ENCODE measurements around the gene ETF1.

ETF1 gene

DNA sequence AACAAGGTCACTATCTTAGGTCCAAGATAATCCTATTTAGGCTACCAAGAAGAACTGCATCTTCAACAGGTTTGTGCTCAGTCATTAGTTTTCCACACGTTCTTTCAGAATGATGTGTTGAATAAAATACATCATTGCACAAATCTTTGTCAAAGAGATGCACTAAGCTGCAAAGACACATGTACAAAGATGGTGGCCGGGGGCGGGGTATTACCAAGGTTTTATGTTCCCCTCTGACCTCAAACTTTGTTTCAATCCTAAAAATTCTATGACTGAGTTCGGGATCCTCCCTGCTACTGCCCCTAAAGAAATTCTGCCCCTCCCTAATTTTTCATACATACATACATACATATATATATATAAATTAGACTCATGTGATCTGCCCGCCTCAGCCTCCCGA lies 17.9 kb upstream of the ETF1 start:
- DNase-seq: no peak

DNA sequence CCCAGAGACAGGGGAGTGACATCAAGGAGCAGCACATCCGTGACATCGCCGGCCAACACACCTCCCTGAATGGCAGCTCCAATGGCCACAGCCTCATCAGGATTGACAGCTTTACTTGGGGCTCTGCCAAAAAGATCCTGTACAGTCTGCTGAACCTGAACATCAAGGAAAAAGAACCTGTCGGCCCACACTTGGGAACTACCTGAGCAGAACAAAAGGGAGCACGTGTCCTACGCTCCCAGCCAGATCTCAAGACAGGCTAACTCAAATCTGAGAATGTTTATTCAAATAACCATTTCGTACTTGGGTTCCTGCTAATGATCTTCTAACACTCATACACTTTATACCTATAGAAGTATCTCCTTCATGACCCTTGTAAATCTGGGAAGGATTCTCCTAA lies 16.9 kb upstream of the ETF1 start:
- DNase-seq: no peak

DNA sequence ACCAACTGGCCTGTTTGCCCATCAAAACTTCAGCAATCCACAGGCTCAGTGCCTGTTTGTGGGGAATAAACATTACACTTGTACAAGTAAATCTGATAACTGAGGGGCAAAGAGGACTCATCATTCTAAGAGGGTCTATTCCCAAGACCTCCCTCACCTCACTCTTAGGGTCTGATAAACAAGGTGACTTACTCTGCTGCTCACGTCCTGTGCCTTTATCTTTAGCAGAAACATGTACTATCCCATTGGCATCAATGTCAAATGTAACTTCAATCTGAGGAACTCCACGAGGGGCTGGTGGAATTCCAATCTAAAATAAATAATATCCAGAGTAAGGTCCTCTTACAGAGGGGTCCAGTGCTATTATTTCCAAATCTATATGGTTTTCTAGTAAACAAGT lies 14.6 kb upstream of the ETF1 start:
- DNase-seq: no peak

DNA sequence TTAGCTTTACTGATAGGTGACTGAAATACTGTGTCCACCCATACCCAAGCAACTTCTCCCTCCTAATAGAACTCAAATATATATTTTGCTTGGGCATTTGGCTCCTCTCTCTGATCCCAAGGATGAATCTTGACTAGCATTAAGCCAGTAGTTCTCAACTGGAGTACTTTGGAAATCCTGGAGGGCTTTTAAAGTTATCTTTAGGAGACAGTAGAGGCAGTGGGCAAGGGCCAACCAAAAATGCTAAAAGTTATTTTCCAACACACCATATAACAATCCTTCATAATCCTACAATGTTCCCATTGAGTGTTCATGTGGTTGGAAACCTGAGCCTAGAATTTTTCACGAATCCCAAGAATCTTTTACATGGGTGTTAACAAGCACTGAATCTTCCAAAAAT lies 11.1 kb upstream of the ETF1 start:
- DNase-seq: no peak

DNA sequence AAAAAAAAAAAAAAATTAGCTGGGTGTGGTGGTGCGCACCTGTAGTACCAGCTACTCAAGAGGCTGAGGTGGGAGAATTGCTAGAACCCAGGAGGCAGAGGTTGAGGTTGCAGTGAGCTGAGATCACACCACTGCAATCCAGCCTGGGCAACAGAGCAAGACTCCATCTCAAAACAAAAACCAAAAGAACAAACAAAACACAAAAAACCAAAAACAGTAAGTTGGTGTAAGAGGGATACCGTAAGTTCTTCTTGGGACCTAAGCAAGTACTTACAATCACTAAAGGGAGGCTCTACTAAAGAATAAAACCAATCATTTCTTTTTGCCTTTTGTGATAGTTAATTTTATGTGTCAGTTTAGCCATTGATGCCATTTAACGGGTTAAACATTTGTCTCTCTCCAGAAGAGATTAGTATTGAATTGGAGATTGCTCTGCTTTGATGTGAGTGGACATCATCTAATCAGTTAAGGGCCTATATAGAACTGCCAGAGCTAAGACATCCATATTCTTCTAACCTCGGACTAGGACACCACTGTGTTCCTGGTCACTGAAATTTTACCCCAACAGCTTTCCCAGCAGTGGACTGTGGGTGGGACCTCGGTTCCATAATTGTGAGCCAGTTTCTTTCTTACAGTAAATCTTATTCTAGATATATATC lies 10.5 kb upstream of the ETF1 start:
- no peak for DNase-seq

DNA sequence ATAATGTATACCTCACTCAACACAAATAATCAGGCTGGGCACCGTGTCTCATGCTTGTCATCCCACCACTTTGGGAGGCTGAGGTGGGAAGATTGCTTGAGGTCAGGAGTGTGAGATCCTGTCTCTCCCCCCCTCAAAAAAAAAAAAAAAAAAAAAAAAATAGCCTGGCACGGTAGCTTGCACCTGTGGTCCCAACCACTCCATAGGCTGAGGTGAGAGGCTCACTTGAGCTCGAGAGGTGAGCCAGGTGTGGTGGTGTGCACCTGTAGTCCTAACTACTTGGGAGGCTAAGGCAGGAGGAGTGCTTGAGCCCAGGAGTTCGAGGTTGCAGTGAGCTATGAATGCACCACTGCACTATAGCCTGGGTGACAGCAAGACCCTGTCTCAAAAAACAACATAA lies 9.6 kb upstream of the ETF1 start:
- no peak for DNase-seq

DNA sequence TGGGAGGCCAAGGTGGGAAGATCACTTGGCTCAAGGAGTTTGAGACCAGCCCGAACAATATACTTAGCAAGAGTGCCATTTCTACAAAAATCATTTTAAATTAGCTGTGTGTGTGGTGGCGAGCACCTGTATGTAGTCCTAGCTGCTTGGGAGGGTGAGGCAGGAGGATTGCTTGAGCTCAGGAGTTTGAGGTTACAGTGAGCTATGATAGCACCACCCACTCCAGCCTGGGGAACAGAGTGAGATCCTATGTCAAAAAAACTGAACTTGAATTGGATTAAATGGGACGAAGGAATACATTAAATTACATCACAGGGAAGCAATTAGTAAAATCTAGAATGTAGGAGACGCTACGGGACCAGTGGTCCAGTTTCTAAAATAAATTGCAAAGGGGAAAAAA lies 6.4 kb upstream of the ETF1 start:
- DNase-seq: no peak

DNA sequence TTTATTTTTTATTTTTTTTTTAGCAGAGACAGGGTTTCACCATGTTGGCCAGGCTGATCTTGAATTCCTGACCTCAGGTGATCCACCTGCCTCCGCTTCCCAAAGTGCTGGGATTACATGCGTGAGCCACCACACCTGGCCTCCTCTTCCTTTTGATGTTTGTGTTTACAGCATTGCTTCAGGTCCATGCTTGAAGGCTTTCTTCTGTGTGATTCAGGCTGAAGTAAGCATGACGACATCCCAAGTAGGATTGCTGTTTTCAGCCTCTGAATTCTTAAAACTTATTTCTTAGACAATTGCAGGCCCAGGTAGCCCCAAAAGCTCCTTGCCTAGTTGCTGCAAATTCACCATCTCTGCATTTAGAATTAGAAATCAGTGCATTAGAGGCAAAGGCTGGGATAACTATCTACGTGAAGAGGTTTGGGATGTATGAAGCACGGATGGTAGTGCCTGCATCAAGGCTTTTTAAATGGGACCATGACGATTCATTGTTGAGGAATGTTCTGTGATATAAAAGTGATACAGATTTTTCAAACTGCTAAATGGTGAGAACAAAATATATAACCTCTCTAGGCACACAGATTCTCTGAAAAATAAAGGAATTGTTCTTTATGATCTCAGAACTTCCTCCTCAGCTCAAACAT lies 3.0 kb upstream of the ETF1 start:
- DNase-seq: no peak

DNA sequence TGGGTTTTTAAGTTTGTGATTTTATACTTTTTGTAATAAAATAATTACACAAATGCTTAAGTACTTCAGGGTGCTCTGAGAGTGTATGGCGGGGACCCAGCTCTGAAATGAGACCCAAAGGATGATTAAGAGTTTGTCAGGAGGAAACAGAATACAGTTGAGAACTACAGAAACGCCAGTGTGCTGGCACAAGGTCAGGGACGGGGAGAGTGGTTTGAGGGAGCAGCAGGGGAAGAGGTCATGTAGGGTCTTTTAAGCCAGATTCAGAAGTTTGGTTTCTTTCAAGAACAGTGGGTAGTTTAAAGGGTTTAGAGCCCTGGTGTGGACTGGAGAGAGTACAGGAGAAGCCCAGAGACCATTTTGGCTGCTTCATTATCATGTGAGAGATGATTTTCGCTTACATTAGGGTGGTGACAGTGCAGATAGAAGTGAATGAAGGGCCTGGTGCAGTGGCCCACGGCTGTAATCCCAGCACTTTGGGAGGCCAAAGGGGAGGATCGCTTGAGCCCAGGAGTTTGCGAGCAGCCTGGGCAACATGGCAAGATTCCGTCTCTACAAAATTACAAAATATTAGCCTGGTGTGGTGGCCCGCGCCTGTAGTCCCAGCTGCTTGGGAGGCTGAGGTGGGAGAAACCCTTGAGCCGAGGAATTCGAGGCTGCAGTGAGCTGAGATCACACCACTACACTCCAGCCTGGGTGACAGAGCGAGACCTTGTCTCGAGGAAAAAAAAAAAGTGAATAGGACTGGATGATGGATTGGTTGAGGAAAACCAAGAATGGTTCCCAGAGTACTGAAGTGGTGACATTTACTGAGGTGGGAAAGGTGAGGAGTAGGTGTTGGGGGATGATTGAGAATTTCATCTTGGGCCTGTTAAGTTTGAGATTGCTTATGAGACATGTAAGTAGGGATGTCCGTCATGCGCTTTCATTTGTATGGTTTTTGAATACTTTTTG lies 1.4 kb upstream of the ETF1 start:
- DNase-seq: no peak

DNA sequence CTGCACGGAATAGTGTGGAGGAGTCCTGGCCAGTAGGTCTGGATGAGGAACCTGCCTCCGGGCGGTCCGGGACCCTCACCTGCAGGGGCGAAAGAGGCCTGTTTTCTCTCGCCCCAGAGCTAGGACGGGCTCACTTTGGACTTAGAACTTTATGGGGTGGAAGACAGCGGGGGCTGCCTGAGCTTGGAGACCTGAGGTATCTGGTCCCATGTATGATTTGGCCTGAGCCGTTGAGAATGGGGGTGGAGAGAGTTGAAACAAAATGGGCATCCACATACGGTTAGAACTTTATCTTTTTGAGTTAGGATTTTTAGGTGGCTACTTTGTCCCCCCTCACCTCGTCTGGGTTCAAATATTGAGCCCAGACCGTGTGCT lies 681 bp upstream of the ETF1 start:
- no peak for DNase-seq

DNA sequence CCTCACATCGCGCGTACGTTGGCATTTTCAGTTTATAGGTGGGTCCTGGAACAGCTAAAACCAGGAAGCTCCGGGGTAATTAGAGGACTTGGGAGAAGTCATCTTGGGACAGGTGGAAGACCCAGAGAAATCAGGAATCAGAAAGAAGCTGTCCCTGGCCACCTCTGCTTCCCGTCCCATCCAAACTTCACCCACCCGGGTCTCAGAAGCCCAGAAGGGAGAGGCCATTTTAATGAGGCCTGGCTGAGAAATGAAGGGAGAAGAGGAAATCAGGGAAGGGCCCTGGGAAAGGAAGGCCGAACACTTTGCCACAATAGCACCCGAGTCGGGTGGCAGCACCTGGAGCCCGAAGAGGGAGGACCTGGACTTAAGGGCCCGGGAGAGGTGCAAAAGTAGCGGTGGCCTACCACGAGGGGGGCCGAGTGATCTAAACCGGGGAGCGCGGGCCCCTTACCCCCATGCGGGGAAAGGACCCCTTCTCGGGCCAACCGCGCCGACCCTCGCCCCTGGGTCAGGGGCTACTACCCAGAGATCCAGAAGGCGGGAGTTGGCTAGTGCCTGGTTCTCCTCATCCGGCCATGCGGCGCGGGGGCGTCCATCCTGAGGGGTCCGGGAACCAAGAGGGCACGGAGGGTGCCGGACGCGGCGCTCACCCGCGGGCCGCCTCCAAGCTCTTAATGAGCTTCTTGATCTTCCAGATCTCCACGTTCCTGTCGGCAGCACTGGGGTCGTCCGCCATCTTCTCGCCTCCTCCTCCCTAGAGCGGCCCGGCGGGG lies 668 bp downstream of the ETF1 start:
- DNase-seq: no peak

DNA sequence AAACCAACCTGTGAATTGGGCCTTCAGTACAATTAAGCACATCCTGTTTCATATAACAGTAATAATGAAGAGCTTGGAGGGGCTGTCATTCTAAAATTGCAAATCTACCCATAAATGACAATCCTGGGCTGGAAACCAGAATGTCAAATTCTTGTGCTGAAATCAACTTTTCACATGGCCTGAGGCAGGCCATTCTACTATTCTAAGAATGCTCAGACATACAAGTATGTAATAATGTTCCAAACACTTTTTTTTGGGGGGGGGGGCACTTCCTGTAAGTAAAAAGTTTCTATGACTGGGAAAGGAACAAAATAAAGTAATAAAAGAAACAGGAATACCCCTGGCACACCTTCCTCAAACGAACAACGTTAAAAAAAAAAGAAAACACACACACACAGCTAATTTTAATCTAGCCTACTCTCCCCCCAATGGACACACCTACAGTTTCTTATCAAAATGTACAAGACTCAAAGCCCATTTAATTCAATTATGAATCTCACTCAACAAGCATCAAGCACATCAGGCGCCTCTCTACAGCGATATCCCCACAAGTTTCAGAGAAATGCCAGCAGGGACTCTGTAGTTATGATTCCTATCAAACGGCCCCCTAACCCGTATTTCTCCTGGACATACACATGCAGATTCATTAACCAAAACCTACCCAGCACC lies 1.4 kb downstream of the ETF1 start:
- no peak for DNase-seq

DNA sequence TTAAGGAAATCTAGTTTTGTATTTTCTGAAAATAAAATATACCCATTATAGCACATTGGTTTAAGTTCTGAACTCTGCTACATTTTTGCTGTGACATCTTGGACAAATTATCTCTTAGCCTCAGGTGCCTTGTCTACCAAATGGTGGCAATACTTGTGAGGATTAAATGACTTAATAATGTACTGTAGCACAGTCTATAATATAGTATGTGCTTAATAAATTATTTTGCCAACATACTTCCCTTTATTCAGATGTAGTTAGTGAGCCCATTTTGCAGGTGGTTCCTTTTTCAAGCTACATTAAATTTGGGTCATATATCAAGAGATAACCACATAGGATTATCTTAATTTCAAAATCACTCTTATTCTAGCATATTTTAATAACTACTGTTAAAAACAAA lies 3.2 kb downstream of the ETF1 start:
- DNase-seq: no peak

DNA sequence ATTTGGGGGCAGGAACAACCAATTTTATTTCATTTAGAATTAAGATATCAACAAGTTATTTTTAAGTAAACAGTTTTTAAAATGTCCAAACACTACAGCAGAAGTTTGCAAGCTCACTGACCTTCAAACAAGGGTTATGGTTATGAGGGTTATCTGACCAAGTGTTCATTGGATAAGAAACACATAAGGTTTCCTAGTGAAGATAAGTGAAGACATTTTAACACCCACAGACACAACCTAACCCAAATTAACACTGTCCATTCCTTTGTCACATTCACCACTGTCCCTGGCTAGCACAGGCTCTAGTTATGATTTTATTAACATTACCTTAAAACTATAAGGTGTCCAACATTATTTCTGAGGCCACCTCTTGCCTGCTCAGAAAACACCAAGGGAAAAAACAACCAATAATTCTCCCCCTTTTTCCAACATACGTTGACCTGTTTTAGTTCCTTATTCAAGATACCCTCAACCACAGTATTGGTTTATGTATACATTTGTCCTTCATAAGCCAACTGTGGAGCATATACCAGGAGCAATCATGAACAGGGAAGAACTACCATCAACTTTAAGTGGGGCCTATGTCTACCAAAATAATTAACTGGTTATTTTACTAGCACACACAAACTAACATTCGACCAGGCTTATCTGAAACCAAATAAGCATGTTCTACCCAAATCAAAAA lies 4.0 kb downstream of the ETF1 start:
- DNase-seq: no peak

DNA sequence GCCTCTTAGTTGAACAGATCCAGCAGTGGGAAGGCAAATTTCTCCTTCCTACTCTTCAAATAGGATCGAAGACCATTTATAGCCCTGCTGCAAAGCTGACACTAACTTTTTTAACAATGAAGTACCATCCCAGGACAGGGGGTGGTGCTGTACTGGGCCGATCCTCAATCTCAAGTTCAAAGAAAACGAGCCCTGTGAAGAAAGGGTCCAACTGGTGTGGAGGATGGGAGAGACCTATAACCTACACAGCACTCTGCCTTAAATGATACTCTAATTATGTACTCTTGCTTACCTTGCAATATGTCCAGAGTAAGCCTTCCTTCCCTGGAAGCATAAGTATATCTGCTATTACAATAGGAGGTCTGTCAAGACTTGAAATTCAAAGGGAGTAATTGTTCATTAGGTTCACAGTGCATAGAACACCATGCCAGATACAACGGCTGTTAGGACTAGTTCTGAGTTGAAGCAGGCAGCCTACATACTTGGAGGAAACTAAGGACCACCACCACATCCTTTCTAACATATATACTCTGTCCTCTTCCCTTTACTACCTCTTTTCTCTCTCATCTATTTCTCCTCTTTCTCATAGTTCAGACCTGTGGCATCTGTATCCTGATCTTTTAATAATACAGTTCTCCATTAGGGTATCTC lies 6.2 kb downstream of the ETF1 start:
- DNase-seq: no peak

DNA sequence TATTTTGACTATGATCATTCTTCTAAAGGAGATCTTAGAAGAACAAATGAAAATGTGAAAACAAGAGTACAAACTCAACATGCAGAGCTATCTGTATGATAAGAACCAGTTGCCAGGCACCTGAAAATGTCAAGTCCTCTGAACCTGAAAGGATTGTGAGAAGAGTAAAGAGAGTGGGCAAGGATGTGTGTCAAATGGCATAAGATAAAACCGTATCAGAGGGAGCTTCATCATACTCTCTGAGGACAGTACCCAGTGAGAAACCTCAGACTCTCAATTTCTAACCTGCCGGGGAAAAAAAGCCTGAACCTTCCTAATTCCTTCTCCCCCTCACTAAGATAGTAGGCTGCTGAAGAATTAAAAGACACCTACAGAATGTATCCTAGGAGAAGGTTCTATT lies 6.8 kb downstream of the ETF1 start:
- no peak for DNase-seq

DNA sequence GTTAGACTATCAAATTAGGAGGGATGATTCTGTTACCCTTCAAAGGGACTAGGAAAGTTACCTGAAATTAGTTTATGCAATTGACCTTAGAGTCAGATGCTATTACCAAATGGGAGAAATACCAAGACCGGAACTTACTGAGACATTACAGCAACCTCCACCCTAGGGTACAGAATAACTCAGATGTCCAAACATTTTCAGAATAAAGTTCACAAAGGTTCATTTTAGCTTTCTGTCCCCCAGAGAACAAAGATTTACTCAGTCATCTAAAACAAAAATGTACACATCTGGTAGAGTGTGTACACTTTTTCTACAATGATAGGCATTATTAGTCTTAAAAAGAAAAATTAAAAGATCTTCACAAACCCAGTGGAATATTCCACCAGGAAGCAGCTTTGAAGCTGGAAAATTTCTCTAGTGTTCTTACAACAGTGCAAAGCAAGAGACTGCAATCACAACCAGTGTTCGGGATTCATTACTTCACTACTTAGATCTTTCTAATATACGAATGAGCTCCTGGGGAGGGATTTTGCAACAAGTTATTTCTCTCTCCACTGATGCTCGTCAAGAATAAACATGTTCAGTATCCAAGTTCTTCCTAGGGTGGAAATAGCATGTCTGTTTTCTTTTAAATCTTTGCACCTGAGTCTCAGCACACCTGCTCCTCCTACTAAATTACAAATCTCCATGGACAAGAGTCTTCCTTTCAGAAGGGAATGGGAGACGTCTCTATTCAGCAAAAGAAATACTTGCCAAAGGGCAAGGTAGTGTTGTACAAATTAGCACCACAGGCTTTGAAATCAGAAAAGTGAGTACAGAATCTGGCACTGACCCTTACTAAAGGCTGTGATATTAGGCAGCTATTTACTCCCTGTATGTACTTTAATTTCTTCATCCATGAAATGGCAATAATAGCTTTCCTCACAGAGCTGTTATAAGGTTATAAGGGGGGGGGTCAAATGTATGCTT lies 8.8 kb downstream of the ETF1 start:
- no peak for DNase-seq

DNA sequence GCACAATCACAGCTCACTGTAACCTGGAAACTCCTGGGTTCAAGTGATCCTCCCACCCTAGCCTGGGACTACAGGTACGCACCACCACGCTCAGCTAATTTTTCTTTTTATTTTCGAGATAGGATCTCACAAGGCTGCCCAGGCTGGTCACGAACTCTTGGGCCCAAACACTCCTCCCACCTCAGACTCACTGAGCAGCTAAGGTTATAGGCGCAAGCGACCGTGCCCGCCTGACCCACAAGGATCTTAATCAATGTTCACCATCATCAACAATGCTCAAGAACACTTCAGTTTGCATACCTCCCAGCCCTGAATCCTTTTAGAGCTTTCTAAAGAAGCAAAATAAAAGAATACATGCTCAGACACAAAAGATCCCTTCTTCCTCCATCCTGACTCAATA lies 13.2 kb downstream of the ETF1 start:
- no peak for DNase-seq

DNA sequence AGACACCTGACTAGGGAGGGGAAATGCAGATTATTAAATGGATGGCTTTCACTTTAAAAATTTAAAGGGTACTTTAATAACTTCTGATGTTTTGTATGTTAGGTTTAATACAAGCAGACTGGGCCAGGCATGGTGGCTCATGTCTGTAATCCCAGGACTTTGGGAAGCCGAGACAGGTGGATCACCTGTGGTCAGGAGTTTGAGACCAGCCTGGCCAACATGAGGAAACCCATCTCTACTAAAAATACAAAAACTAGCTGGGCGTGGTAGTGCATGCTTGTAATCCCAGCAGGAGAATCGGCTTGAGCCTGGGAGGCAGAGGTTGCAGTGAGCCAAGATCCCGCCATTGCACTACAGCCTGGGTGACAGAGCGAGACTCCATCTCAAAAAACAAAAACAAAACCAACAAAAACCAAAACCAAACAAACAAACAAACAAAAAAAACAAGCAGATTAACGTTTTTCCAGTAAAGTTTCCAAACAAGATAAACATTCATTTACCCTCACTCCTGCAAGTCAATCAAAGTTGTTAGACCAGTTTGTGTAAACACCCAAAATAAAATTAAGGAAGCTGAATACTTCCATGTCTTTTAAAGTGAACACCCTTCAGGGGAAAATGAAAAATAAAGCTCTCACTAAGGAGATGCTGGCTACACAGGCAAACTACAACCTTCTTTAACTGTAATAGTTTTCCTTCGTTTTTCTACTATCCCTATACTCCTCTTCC lies 14.1 kb downstream of the ETF1 start:
- DNase-seq: no peak

DNA sequence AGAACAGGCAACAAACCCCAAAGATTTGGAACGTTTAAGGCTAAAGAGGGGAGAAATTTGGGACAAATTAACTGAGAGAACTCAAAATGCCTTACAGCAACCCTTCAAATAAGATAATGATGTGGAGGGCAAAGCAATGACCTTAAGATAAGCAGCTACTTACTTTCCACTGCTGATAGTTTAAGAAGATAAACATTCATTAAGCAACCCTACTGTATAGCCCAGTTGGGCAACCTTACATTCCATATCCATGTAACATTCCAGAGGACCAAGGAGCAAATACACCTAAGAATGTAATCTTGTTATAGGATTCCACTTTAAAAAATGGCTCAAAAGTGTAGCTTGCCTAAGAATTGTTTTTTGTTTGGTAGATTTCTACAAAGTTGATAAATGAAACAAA lies 14.8 kb downstream of the ETF1 start:
- DNase-seq: no peak

Data from islet precursor cell (in vitro differentiated cells).